ENCODE results near the gene MMAB. TPM values are rescaled to one million over a fixed set of nuclear protein-coding genes. Genes with fewer than 3 reads are reported as not detected.

Gene MMAB
- 10 to 100 TPM; 45.2 to 59.5 (median 52.3) TPM for total RNA-seq

DNA sequence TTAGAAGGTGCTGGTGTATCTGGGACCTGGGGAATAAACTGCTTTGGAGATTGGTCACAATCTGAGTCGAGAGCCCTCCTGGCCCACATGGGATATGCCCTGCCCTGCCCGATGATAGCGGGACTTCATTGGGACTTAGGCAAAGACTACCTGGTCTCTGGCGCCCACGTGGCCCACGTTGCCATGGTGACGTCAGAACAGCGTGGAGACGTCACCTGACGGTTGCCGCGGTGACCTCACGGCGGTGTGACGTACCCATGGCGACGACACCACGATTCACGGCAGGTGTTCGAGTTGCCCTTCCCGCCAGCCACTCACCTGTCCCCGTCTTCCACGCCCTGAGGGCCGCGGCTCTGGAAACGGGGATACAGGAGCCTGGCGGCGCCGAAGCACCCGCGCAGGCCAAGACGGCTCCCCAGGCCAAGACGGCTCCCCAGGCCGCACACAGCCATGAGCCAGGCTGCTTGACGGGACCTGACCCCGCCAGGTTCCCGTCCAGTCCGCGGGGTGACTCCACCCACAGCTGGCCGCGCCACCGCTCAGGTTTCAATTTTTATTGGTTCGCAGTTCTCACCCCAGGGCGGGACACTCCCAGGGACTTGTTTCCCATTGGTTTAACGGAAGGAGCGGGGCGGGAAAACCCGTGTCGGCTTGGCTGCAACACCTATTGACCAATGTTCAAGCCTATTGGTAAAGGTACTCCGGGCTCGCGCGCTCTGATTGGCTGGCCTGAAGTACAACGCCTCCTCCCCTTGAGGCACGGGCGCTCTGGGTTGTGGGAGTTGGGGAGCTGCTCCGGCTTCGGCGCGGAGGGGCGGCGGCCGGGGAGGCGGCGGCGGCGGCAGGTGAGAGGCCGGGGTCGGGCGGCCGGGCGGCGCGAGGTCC is at the start of gene MMAB, which contains the start of gene MVK:
Gene MMAB, minus strand, starts transcription at position 476 of the 885 bp plus-strand sequence. Its CDS starts 24 bp downstream, at position 452.
Gene MVK, plus strand, starts transcription at position 766 of the 885 bp plus-strand sequence. CDS start 1,029 bp downstream, outside the sequence.
- H3K27me3 ChIP-seq, result no peaks in the 10 kb centered on the region
- WGBS, 2 donors, result 0% methylated on average over 3 to 20 of the region's 74 CpGs
- peak; percentile 97 for DNase-seq
- peak within 1 kb of the TSS; percentile 74 to 91 (median 82) for H3K4me3 ChIP-seq
- TF ChIP-seq, protein P1, sequence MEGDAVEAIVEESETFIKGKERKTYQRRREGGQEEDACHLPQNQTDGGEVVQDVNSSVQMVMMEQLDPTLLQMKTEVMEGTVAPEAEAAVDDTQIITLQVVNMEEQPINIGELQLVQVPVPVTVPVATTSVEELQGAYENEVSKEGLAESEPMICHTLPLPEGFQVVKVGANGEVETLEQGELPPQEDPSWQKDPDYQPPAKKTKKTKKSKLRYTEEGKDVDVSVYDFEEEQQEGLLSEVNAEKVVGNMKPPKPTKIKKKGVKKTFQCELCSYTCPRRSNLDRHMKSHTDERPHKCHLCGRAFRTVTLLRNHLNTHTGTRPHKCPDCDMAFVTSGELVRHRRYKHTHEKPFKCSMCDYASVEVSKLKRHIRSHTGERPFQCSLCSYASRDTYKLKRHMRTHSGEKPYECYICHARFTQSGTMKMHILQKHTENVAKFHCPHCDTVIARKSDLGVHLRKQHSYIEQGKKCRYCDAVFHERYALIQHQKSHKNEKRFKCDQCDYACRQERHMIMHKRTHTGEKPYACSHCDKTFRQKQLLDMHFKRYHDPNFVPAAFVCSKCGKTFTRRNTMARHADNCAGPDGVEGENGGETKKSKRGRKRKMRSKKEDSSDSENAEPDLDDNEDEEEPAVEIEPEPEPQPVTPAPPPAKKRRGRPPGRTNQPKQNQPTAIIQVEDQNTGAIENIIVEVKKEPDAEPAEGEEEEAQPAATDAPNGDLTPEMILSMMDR (IDR thresholded peaks at IDR 0.05), result no peak
- peak in 3 of 4 donors; percentile 50 to 70 (median 51) for TF ChIP-seq POLR2A (IDR thresholded peaks at IDR 0.05)
- H3K36me3 ChIP-seq, result peaks cover under 1 to 71% (median 4%) of the 10 kb centered on the region in 3 donors
- H3K9me3 ChIP-seq, result no peaks in the 10 kb centered on the region
- intact Hi-C loops (cut with DNase I), result no loop called here
- H3K27ac ChIP-seq, result peak within 1 kb of the TSS; percentile 86 to 96 (median 90)
- H3K4me1 ChIP-seq, result peaks cover 5 to 40% (median 6%) of the 10 kb centered on the region in 3 donors

- intact Hi-C loops (cut with DNase I), result no loop called here
- H3K4me3 ChIP-seq, result no peak overlapping the region
- WGBS, 2 donors, result 19 to 30% methylated on average over 13 to 19 of the region's 22 CpGs
- peaks cover 0 to 75% (median 0%) of the 10 kb centered on the region in 4 donors for H3K27me3 ChIP-seq
- DNase-seq, result no peak
- H3K36me3 ChIP-seq, result no peaks in the 10 kb centered on the region
- no peak overlapping the region for H3K27ac ChIP-seq
- H3K9me3 ChIP-seq, result no peaks in the 10 kb centered on the region
- no peak for TF ChIP-seq POLR2A (IDR thresholded peaks at IDR 0.05)
- TF ChIP-seq, protein P1 (IDR thresholded peaks at IDR 0.05), result no peak
- H3K4me1 ChIP-seq, result peaks cover 4 to 17% (median 11%) of the 10 kb centered on the region in 3 donors
These were observed 48.6 kb upstream of the MMAB start for GRCh38 chr12:109621901-109622364.

- 27 to 32% methylated on average over 1 of the region's 1 CpG for WGBS, 2 donors
- Histone ChIP-seq H3K27me3 (peaks cover 0 to 75% (median 0%) of the 10 kb centered on the region in 4 donors), H3K36me3 (no peaks in the 10 kb centered on the region), H3K4me3 (no peak overlapping the region), H3K4me1 (peaks cover 4 to 17% (median 11%) of the 10 kb centered on the region in 3 donors), H3K27ac (no peak overlapping the region), H3K9me3 (no peaks in the 10 kb centered on the region)
- intact Hi-C loops (cut with DNase I), result no loop called here
- DNase-seq, result no peak
- TF ChIP-seq, protein P1 (IDR thresholded peaks at IDR 0.05), result no peak
- no peak for TF ChIP-seq POLR2A (IDR thresholded peaks at IDR 0.05)
These were observed 47.9 kb upstream of the MMAB start for GRCh38 chr12:109621211-109621694.

- no peaks in the 10 kb centered on the region for H3K36me3 ChIP-seq
- no peak overlapping the region for H3K4me3 ChIP-seq
- 74 to 86% methylated on average over 4 to 8 of the region's 8 CpGs for WGBS, 2 donors
- H3K27me3 ChIP-seq, result peaks cover 0 to 77% (median 0%) of the 10 kb centered on the region in 4 donors
- no peaks in the 10 kb centered on the region for H3K9me3 ChIP-seq
- no peak overlapping the region for H3K27ac ChIP-seq
- TF ChIP-seq, protein P1 (IDR thresholded peaks at IDR 0.05), result no peak
- no peak for TF ChIP-seq POLR2A (IDR thresholded peaks at IDR 0.05)
- no peak for DNase-seq
- peaks cover 4 to 17% (median 11%) of the 10 kb centered on the region in 3 donors for H3K4me1 ChIP-seq
- intact Hi-C loops (cut with DNase I), result no loop called here
These were observed 45.8 kb upstream of the MMAB start for GRCh38 chr12:109619002-109619604.
